ENCODE measurements around the gene INVS. TPM values are rescaled to one million over a fixed set of nuclear protein-coding genes. Genes with fewer than 3 reads are reported as not detected.

INVS gene
- total and polyA plus RNA-seq, 2 of the 13 experiments (the other 11 are each of a cell fraction or from before 2014, with no cell fraction given): 11.3 to 16.3 TPM

DNA sequence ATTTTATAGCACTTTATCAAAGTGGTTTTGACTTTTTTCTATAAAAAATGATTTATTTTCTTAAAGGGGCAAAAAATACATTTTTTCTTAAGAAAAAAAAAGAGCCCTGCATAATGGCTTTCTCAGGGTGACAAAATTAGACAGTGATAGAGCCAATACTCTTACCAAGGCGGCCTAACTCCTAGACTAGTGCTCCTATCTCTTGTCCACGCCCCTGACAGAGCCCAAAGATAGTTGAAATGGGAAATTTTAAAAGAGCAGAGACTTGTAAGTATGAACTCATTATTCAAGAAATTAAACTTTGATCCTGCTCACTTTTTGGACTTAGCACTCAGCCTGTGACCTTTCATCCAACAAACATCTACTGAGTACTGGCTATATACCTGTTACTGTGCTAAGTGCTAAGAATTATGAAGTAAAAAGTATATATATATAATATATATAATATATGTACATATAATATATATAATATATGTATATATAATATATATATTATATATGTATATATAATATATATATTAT lies 1.2 kb downstream of the INVS start:
- peak overlapping the region; percentile 86 for H3K9ac ChIP-seq (ENCODE audit: insufficient read depth, low read depth, low read length)
- TF ChIP-seq DMTF1 (CRISPR knock-in tag; IDR thresholded peaks at IDR 0.05) (no peak), HNF4A (CRISPR knock-in tag; IDR thresholded peaks at IDR 0.05) (0 out of 2 replicates have a peak, but pooled peaks have one; percentile 15), HNRNPUL1 (IDR thresholded peaks at IDR 0.05; ENCODE audit: low read depth, low read length) (no peak)
- in situ Hi-C loops (cut with HindIII; ENCODE audit: extremely low pct_ligation_motif_present, low pct_unique_long_range_greater_than_20kb): no loop called here
- intact Hi-C loops (cut with micrococcal nuclease; ENCODE audit: unreplicated experiment): no loop called here
- peaks cover 40% of the 10 kb centered on the region for H3K79me2 ChIP-seq (ENCODE audit: insufficient read depth, low read length)
- FAIRE-seq (no peak), ATAC-seq (no peak), DNase-seq (ENCODE audit: low spot score) (no peak)
- H3K4me2 ChIP-seq (ENCODE audit: low read depth, low read length): peak overlapping the region; percentile 66
- H3K27ac ChIP-seq (ENCODE audit: extremely low read length, insufficient read depth, low read length): peak overlapping the region; percentile 83
- ChIA-PET POLR2A (interaction anchor here (1.1 to 1.3 kb wide), 2 partner anchors 13 to 192 kb away, joined by 3 to 4 read pairs; no protein-coding TSS in a partner anchor), CTCF (ENCODE audit: low intra/inter-chr PET ratio, low total read pairs) (no interaction called here)
- H3K4me1 ChIP-seq (ENCODE audit: insufficient read depth, low read length): peaks cover 24% of the 10 kb centered on the region
- H4K20me1 ChIP-seq (ENCODE audit: insufficient read depth, low read length): peaks cover 11% of the 10 kb centered on the region; the same call in 1 of the 2 replicates
- H3K36me3 ChIP-seq (replicated peaks in 1 of 2; ENCODE audit: control insufficient read depth in 1 of 2, insufficient read depth in 2 of 2, low read length in 2 of 2): peaks cover 1 to 9% of the 10 kb centered on the region in 2 experiments; a peak in 1 of 5 replicates
- no peaks in the 10 kb centered on the region for H3K9me3 ChIP-seq (ENCODE audit: low read length)
- H3K4me3 ChIP-seq (replicated peaks in 1 of 3; ENCODE audit: insufficient read depth in 1 of 3, low read depth in 2 of 3, low read length in 3 of 3): peak overlapping the region; percentile 71 to 100 (median 81)
- H3K27me3 ChIP-seq (ENCODE audit: control insufficient read depth in 1 of 2, insufficient read depth in 2 of 2, low read length in 2 of 2): peaks cover 0 to 5% of the 10 kb centered on the region in 2 experiments; a peak in 1 of 5 replicates
- H2AFZ ChIP-seq (ENCODE audit: low read length): no peak overlapping the region
- WGBS (ENCODE audit: low lambda C conversion rate): 22% methylated on average over 2 of the region's 2 CpGs
- no TSS peak for BruUV-seq (replicated peaks)

DNA sequence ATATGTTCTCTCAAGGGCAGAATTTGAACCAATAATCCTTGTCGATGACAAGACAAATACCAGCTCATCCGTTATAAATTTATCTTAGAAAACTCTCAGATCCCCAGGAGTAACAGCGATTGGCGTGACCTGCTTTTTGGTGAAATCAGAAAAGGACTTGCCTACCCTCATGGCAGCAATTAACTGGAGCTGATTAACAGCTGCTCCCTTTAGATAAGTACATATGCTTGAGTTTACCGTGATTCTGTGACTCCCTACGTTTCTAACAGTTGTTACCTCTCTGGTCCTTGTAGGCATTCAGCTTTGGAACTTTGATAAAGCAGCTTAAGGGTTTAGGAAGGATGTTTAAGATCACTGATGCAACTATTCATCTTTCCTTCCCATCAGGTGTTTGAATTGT lies 2.6 kb downstream of the INVS start:
- 95% methylated on average over 6 of the region's 6 CpGs for WGBS (ENCODE audit: low lambda C conversion rate)
- no peak overlapping the region for H3K27ac ChIP-seq (ENCODE audit: extremely low read length, insufficient read depth, low read length)
- no TSS peak for BruUV-seq (replicated peaks)

More for the DNA sequence above, 2.6 kb downstream of the INVS start:
- Histone ChIP-seq H4K20me1 (ENCODE audit: insufficient read depth, low read length) (peaks cover 11% of the 10 kb centered on the region; the same call in 1 of the 2 replicates), H3K4me1 (ENCODE audit: insufficient read depth, low read length) (peaks cover 12% of the 10 kb centered on the region), H3K27me3 (ENCODE audit: control insufficient read depth in 1 of 2, insufficient read depth in 2 of 2, low read length in 2 of 2) (peaks cover 0 to 5% of the 10 kb centered on the region in 2 experiments; a peak in 1 of 5 replicates), H3K4me2 (ENCODE audit: low read depth, low read length) (no peak overlapping the region), H3K9ac (ENCODE audit: insufficient read depth, low read depth, low read length) (no peak overlapping the region), H3K36me3 (replicated peaks in 1 of 2; ENCODE audit: control insufficient read depth in 1 of 2, insufficient read depth in 2 of 2, low read length in 2 of 2) (peaks cover 2 to 23% of the 10 kb centered on the region in 2 experiments), H3K4me3 (replicated peaks in 1 of 3; ENCODE audit: insufficient read depth in 1 of 3, low read depth in 2 of 3, low read length in 3 of 3) (no peak overlapping the region), H2AFZ (ENCODE audit: low read length) (no peak overlapping the region), H3K79me2 (ENCODE audit: insufficient read depth, low read length) (peaks cover 27% of the 10 kb centered on the region), H3K9me3 (ENCODE audit: low read length) (no peaks in the 10 kb centered on the region)
- POLR2A ChIA-PET: no interaction called here
- FAIRE-seq: no peak
- CTCF ChIA-PET (ENCODE audit: low intra/inter-chr PET ratio, low total read pairs): no interaction called here
- in situ Hi-C loops (cut with HindIII; ENCODE audit: extremely low pct_ligation_motif_present, low pct_unique_long_range_greater_than_20kb) (no loop called here), intact Hi-C loops (cut with micrococcal nuclease; ENCODE audit: unreplicated experiment) (no loop called here)
- no peak for ATAC-seq
- DNase-seq (ENCODE audit: low spot score): no peak
- TF ChIP-seq, protein P1, sequence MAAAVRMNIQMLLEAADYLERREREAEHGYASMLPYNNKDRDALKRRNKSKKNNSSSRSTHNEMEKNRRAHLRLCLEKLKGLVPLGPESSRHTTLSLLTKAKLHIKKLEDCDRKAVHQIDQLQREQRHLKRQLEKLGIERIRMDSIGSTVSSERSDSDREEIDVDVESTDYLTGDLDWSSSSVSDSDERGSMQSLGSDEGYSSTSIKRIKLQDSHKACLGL (CRISPR knock-in tag; IDR thresholded peaks at IDR 0.05): no peak
- TF ChIP-seq CERS6 (CRISPR knock-in tag; IDR thresholded peaks at IDR 0.05): no peak

Measured in HepG2 (cell line).